IPS-20b (cell line): Measurements from ENCODE around the gene AK1.
A peak's percentile ranks its signal among the peaks of the same experiment; 100 is the strongest.

Experiments
- H3K27ac ChIP-seq: one replicate; pipeline ENCODE4 v1.5.1; 2013; ENCODE audit warnings: low read length
- H3K27me3 ChIP-seq: 2 replicates; pipeline ENCODE4 v1.6.1; 2013; ENCODE audit warnings: mild to moderate bottlenecking, low read length, inconsistent platforms; ENCODE audit not compliant: insufficient read depth
- H3K36me3 ChIP-seq: 2 replicates; pipeline ENCODE4 v1.6.1; 2013; ENCODE audit warnings: low read depth, mild to moderate bottlenecking, inconsistent platforms, low read length, moderate library complexity; ENCODE audit not compliant: insufficient read depth
- H3K4me1 ChIP-seq: 2 replicates; pipeline ENCODE4 v1.6.1; 2013; ENCODE audit warnings: mild to moderate bottlenecking, control low read depth, inconsistent platforms, low read length, moderate library complexity; ENCODE audit not compliant: insufficient read depth
- H3K4me3 ChIP-seq: 2 replicates; pipeline ENCODE4 v1.5.1; 2013; ENCODE audit warnings: mild to moderate bottlenecking, low read length, inconsistent platforms
- H3K9ac ChIP-seq: 2 replicates; pipeline ENCODE4 v1.6.1; 2013; ENCODE audit warnings: low read depth, mild to moderate bottlenecking, inconsistent platforms, low read length, moderate library complexity
- H3K9me3 ChIP-seq: 2 replicates; pipeline ENCODE4 v1.6.1; 2013; ENCODE audit warnings: mild to moderate bottlenecking, low read depth, low read length, inconsistent platforms; ENCODE audit not compliant: insufficient read depth

The AK1 gene

GRCh38 chr9:127907867-127908659 lies 30.6 kb upstream of the AK1 start:
- H3K9ac ChIP-seq, result no peak overlapping the region
- H3K27ac ChIP-seq, result no peak overlapping the region
- no peaks in the 10 kb centered on the region for H3K9me3 ChIP-seq
- H3K36me3 ChIP-seq, result 0 out of 2 replicates have a peak, but pooled peaks cover 7% of the 10 kb centered on the region
- H3K4me3 ChIP-seq, result no peak overlapping the region
- H3K27me3 ChIP-seq, result no peaks in the 10 kb centered on the region
- H3K4me1 ChIP-seq, result peaks cover 7% of the 10 kb centered on the region; the same call in 1 of the 2 replicates

GRCh38 chr9:127905788-127906191 lies 28.3 kb upstream of the AK1 start:
- no peak overlapping the region for H3K9ac ChIP-seq
- peaks cover 7% of the 10 kb centered on the region; the same call in 1 of the 2 replicates for H3K4me1 ChIP-seq
- no peaks in the 10 kb centered on the region for H3K27me3 ChIP-seq
- H3K9me3 ChIP-seq, result no peaks in the 10 kb centered on the region
- no peak overlapping the region for H3K27ac ChIP-seq
- H3K36me3 ChIP-seq, result no peaks in the 10 kb centered on the region
- H3K4me3 ChIP-seq, result no peak overlapping the region

- Histone ChIP-seq H3K27me3 (no peaks in the 10 kb centered on the region), H3K4me3 (no peak overlapping the region), H3K36me3 (no peaks in the 10 kb centered on the region), H3K27ac (no peak overlapping the region), H3K4me1 (peaks cover 7% of the 10 kb centered on the region; the same call in 1 of the 2 replicates), H3K9ac (no peak overlapping the region), H3K9me3 (no peaks in the 10 kb centered on the region)
Measured at GRCh38 chr9:127905004-127905728, 27.7 kb upstream of the AK1 start.

- H3K4me1 ChIP-seq, result peaks cover 7% of the 10 kb centered on the region; the same call in 1 of the 2 replicates
- no peaks in the 10 kb centered on the region for H3K9me3 ChIP-seq
- H3K9ac ChIP-seq, result no peak overlapping the region
- no peak overlapping the region for H3K4me3 ChIP-seq
- no peaks in the 10 kb centered on the region for H3K36me3 ChIP-seq
- no peaks in the 10 kb centered on the region for H3K27me3 ChIP-seq
- no peak overlapping the region for H3K27ac ChIP-seq
Measured at GRCh38 chr9:127904561-127905003, 27.1 kb upstream of the AK1 start.

- Histone ChIP-seq H3K4me1 (peaks cover 7% of the 10 kb centered on the region; the same call in 1 of the 2 replicates), H3K4me3 (no peak overlapping the region; the same call in 1 of the 2 replicates), H3K36me3 (no peaks in the 10 kb centered on the region), H3K27ac (no peak overlapping the region), H3K9ac (no peak overlapping the region), H3K27me3 (no peaks in the 10 kb centered on the region), H3K9me3 (no peaks in the 10 kb centered on the region)
Measured at GRCh38 chr9:127903557-127904475, 26.3 kb upstream of the AK1 start.

GRCh38 chr9:127899128-127899943 lies 21.9 kb upstream of the AK1 start, which contains the start of gene ST6GALNAC6:
Gene ST6GALNAC6, minus strand, starts transcription at chr9:127899603. Its CDS starts 1,622 bp downstream, at chr9:127897981.
- Histone ChIP-seq H3K9ac (peak within 1 kb of the TSS; percentile 74), H3K9me3 (no peaks in the 10 kb centered on the region), H3K4me3 (peak within 1 kb of the TSS; percentile 81), H3K27me3 (no peaks in the 10 kb centered on the region), H3K4me1 (peaks cover 4% of the 10 kb centered on the region; the same call in 1 of the 2 replicates), H3K27ac (no peak within 1 kb of the TSS), H3K36me3 (peaks cover 20% of the 10 kb centered on the region)

- no peaks in the 10 kb centered on the region for H3K4me1 ChIP-seq
Measured at GRCh38 chr9:127898433-127899127, 21.1 kb upstream of the AK1 start.

GRCh38 chr9:127897193-127897692 lies 19.8 kb upstream of the AK1 start:
- Histone ChIP-seq H3K4me3 (peak overlapping the region; percentile 41; the same call in 1 of the 2 replicates), H3K36me3 (peaks cover 41% of the 10 kb centered on the region), H3K9me3 (peaks cover 7% of the 10 kb centered on the region; the same call in 1 of the 2 replicates), H3K9ac (no peak overlapping the region; the same call in 1 of the 2 replicates), H3K27me3 (no peaks in the 10 kb centered on the region), H3K27ac (no peak overlapping the region), H3K4me1 (no peaks in the 10 kb centered on the region)

More at GRCh38 chr9:127898433-127899127, 21.1 kb upstream of the AK1 start:
- Histone ChIP-seq H3K9me3 (no peaks in the 10 kb centered on the region), H3K27ac (no peak overlapping the region), H3K27me3 (no peaks in the 10 kb centered on the region), H3K36me3 (peaks cover 27% of the 10 kb centered on the region), H3K4me3 (peak overlapping the region; percentile 81), H3K9ac (peak overlapping the region; percentile 74)

- peaks cover 7% of the 10 kb centered on the region; the same call in 1 of the 2 replicates for H3K9me3 ChIP-seq
- peak overlapping the region; percentile 41; the same call in 1 of the 2 replicates for H3K4me3 ChIP-seq
- no peak overlapping the region; the same call in 1 of the 2 replicates for H3K9ac ChIP-seq
- H3K4me1 ChIP-seq, result no peaks in the 10 kb centered on the region
- no peak overlapping the region for H3K27ac ChIP-seq
- no peaks in the 10 kb centered on the region for H3K27me3 ChIP-seq
- peaks cover 44% of the 10 kb centered on the region for H3K36me3 ChIP-seq
Measured at GRCh38 chr9:127896395-127897192, 19.1 kb upstream of the AK1 start.
